Measurements from ENCODE around the gene SYNE2. TPM values are rescaled to one million over a fixed set of nuclear protein-coding genes. Genes with fewer than 3 reads are reported as not detected.

Gene SYNE2
- total and polyA plus RNA-seq, 5 donors from 2014 or later: 25.6 to 348 (median 32.3) TPM

GRCh38 chr14:63912286-63912685 is 59.5 kb downstream of the SYNE2 start:
- H3K27ac Mint-ChIP-seq: no peak overlapping the region
- no peak overlapping the region for H3K4me3 ChIP-seq (ENCODE audit: low read depth, low read length)
- H3K27me3 ChIP-seq (ENCODE audit: control insufficient read depth, insufficient read depth, low read length): no peaks in the 10 kb centered on the region
- no peak overlapping the region for H3K27ac ChIP-seq (ENCODE audit: insufficient read depth, low read length, poor library complexity, severe bottlenecking)
- H3K4me3 Mint-ChIP-seq: no peak overlapping the region
- peaks cover 21% of the 10 kb centered on the region for H3K4me1 ChIP-seq (ENCODE audit: control insufficient read depth, insufficient read depth, low read length, poor library complexity, severe bottlenecking)
- H3K9me3 ChIP-seq (ENCODE audit: control insufficient read depth in 2 of 2, low read length in 2 of 2): no peaks in the 10 kb centered on the region
- no peaks in the 10 kb centered on the region for H3K27me3 Mint-ChIP-seq
- H3K36me3 Mint-ChIP-seq: peaks cover 25% of the 10 kb centered on the region
- H3K9me3 Mint-ChIP-seq: no peaks in the 10 kb centered on the region
- H3K4me1 Mint-ChIP-seq: peaks cover 36 to 62% (median 52%) of the 10 kb centered on the region in 4 donors
- DNase-seq (no peak), ATAC-seq (ENCODE audit: low read depth in 2 of 2) (no peak)
- peaks cover 33% of the 10 kb centered on the region for H3K36me3 ChIP-seq (ENCODE audit: control insufficient read depth, insufficient read depth, low read length)

GRCh38 chr14:63918411-63918810 is 65.6 kb downstream of the SYNE2 start:
- no peak overlapping the region for H3K27ac Mint-ChIP-seq
- no peaks in the 10 kb centered on the region for H3K27me3 ChIP-seq (ENCODE audit: control insufficient read depth, insufficient read depth, low read length)
- peaks cover 0 to 2% (median 0%) of the 10 kb centered on the region in 7 donors for H3K9me3 Mint-ChIP-seq
- peaks cover 42% of the 10 kb centered on the region for H3K36me3 ChIP-seq (ENCODE audit: control insufficient read depth, insufficient read depth, low read length)
- no peak overlapping the region for H3K27ac ChIP-seq (ENCODE audit: insufficient read depth, low read length, poor library complexity, severe bottlenecking)
- H3K9me3 ChIP-seq (ENCODE audit: control insufficient read depth in 2 of 2, low read length in 2 of 2): no peaks in the 10 kb centered on the region
- H3K4me3 ChIP-seq (ENCODE audit: low read depth, low read length): no peak overlapping the region
- DNase-seq (no peak), ATAC-seq (ENCODE audit: low read depth in 2 of 2) (no peak)
- peaks cover 11% of the 10 kb centered on the region for H3K36me3 Mint-ChIP-seq
- no peaks in the 10 kb centered on the region for H3K27me3 Mint-ChIP-seq
- H3K4me1 ChIP-seq (ENCODE audit: control insufficient read depth, insufficient read depth, low read length, poor library complexity, severe bottlenecking): no peaks in the 10 kb centered on the region
- no peak overlapping the region for H3K4me3 Mint-ChIP-seq
- H3K4me1 Mint-ChIP-seq: peaks cover 16 to 28% (median 22%) of the 10 kb centered on the region in 4 donors

GRCh38 chr14:63922696-63923421 is 70.1 kb downstream of the SYNE2 start:
- H3K4me1 Mint-ChIP-seq: peaks cover 7 to 27% (median 14%) of the 10 kb centered on the region in 4 donors
- H3K27me3 ChIP-seq (ENCODE audit: control insufficient read depth, insufficient read depth, low read length): no peaks in the 10 kb centered on the region
- H3K27ac ChIP-seq (ENCODE audit: insufficient read depth, low read length, poor library complexity, severe bottlenecking): peak overlapping the region; percentile 30
- peak overlapping the region; percentile 4 for H3K4me3 ChIP-seq (ENCODE audit: low read depth, low read length)
- no peak overlapping the region for H3K4me3 Mint-ChIP-seq
- H3K9me3 Mint-ChIP-seq: peaks cover 0 to 4% (median 0%) of the 10 kb centered on the region in 7 donors
- no peak for DNase-seq
- H3K36me3 Mint-ChIP-seq: peaks cover 30% of the 10 kb centered on the region
- no peak for ATAC-seq (ENCODE audit: low read depth in 2 of 2)
- H3K27ac Mint-ChIP-seq: peak overlapping the region in 1 of 3 donors; percentile 32
- H3K9me3 ChIP-seq (ENCODE audit: control insufficient read depth in 2 of 2, low read length in 2 of 2): no peaks in the 10 kb centered on the region
- H3K4me1 ChIP-seq (ENCODE audit: control insufficient read depth, insufficient read depth, low read length, poor library complexity, severe bottlenecking): no peaks in the 10 kb centered on the region
- peaks cover 44% of the 10 kb centered on the region for H3K36me3 ChIP-seq (ENCODE audit: control insufficient read depth, insufficient read depth, low read length)
- H3K27me3 Mint-ChIP-seq: no peaks in the 10 kb centered on the region

GRCh38 chr14:63923422-63923752 is 70.6 kb downstream of the SYNE2 start:
- no peak for DNase-seq
- peaks cover 0 to 4% (median 0%) of the 10 kb centered on the region in 7 donors for H3K9me3 Mint-ChIP-seq
- no peaks in the 10 kb centered on the region for H3K9me3 ChIP-seq (ENCODE audit: control insufficient read depth in 2 of 2, low read length in 2 of 2)
- peak overlapping the region; percentile 30 for H3K27ac ChIP-seq (ENCODE audit: insufficient read depth, low read length, poor library complexity, severe bottlenecking)
- peak overlapping the region; percentile 4 for H3K4me3 ChIP-seq (ENCODE audit: low read depth, low read length)
- H3K4me1 Mint-ChIP-seq: peaks cover 7 to 28% (median 15%) of the 10 kb centered on the region in 4 donors
- peaks cover 35% of the 10 kb centered on the region for H3K36me3 Mint-ChIP-seq
- no peaks in the 10 kb centered on the region for H3K27me3 ChIP-seq (ENCODE audit: control insufficient read depth, insufficient read depth, low read length)
- no peak for ATAC-seq (ENCODE audit: low read depth in 2 of 2)
- no peaks in the 10 kb centered on the region for H3K27me3 Mint-ChIP-seq
- H3K36me3 ChIP-seq (ENCODE audit: control insufficient read depth, insufficient read depth, low read length): peaks cover 47% of the 10 kb centered on the region
- no peak overlapping the region for H3K4me3 Mint-ChIP-seq
- H3K27ac Mint-ChIP-seq: no peak overlapping the region
- H3K4me1 ChIP-seq (ENCODE audit: control insufficient read depth, insufficient read depth, low read length, poor library complexity, severe bottlenecking): no peaks in the 10 kb centered on the region

- no peaks in the 10 kb centered on the region for H3K9me3 ChIP-seq (ENCODE audit: control insufficient read depth in 2 of 2, low read length in 2 of 2)
- H3K27me3 ChIP-seq (ENCODE audit: control insufficient read depth, insufficient read depth, low read length): no peaks in the 10 kb centered on the region
- Mint-ChIP-seq H3K9me3 (peaks cover 0 to 4% (median 0%) of the 10 kb centered on the region in 7 donors), H3K36me3 (peaks cover 37% of the 10 kb centered on the region), H3K4me3 (no peak overlapping the region), H3K27me3 (no peaks in the 10 kb centered on the region), H3K27ac (no peak overlapping the region), H3K4me1 (peaks cover 7 to 24% (median 16%) of the 10 kb centered on the region in 4 donors)
- H3K4me3 ChIP-seq (ENCODE audit: low read depth, low read length): no peak overlapping the region
- no peak for DNase-seq
- no peak overlapping the region for H3K27ac ChIP-seq (ENCODE audit: insufficient read depth, low read length, poor library complexity, severe bottlenecking)
- peaks cover 37% of the 10 kb centered on the region for H3K36me3 ChIP-seq (ENCODE audit: control insufficient read depth, insufficient read depth, low read length)
- ATAC-seq (ENCODE audit: low read depth in 2 of 2): no peak
- H3K4me1 ChIP-seq (ENCODE audit: control insufficient read depth, insufficient read depth, low read length, poor library complexity, severe bottlenecking): no peaks in the 10 kb centered on the region
These were observed 71.6 kb downstream of the SYNE2 start for GRCh38 chr14:63924375-63924774.

GRCh38 chr14:63926641-63927040 is 73.8 kb downstream of the SYNE2 start:
- peaks cover 42% of the 10 kb centered on the region for H3K36me3 Mint-ChIP-seq
- H3K4me1 ChIP-seq (ENCODE audit: control insufficient read depth, insufficient read depth, low read length, poor library complexity, severe bottlenecking): no peaks in the 10 kb centered on the region
- peaks cover 32% of the 10 kb centered on the region for H3K36me3 ChIP-seq (ENCODE audit: control insufficient read depth, insufficient read depth, low read length)
- H3K27me3 Mint-ChIP-seq: no peaks in the 10 kb centered on the region
- peaks cover 9 to 26% (median 17%) of the 10 kb centered on the region in 4 donors for H3K4me1 Mint-ChIP-seq
- no peak overlapping the region for H3K4me3 ChIP-seq (ENCODE audit: low read depth, low read length)
- H3K27me3 ChIP-seq (ENCODE audit: control insufficient read depth, insufficient read depth, low read length): no peaks in the 10 kb centered on the region
- peak overlapping the region in 1 of 3 donors; percentile 70 for H3K27ac Mint-ChIP-seq
- ATAC-seq (ENCODE audit: low read depth in 2 of 2): no peak
- peaks cover 0 to 4% (median 0%) of the 10 kb centered on the region in 7 donors for H3K9me3 Mint-ChIP-seq
- peak overlapping the region in 2 of 4 donors; percentile 9 to 64 for H3K4me3 Mint-ChIP-seq
- no peak for DNase-seq
- no peak overlapping the region for H3K27ac ChIP-seq (ENCODE audit: insufficient read depth, low read length, poor library complexity, severe bottlenecking)
- no peaks in the 10 kb centered on the region for H3K9me3 ChIP-seq (ENCODE audit: control insufficient read depth in 2 of 2, low read length in 2 of 2)

- Mint-ChIP-seq H3K36me3 (peaks cover 36% of the 10 kb centered on the region), H3K27ac (no peak overlapping the region), H3K4me3 (no peak overlapping the region), H3K9me3 (peaks cover 0 to 2% (median 0%) of the 10 kb centered on the region in 7 donors), H3K4me1 (peaks cover 20 to 30% (median 28%) of the 10 kb centered on the region in 4 donors), H3K27me3 (no peaks in the 10 kb centered on the region)
- no peaks in the 10 kb centered on the region for H3K9me3 ChIP-seq (ENCODE audit: control insufficient read depth in 2 of 2, low read length in 2 of 2)
- no peak overlapping the region for H3K4me3 ChIP-seq (ENCODE audit: low read depth, low read length)
- peaks cover 18% of the 10 kb centered on the region for H3K36me3 ChIP-seq (ENCODE audit: control insufficient read depth, insufficient read depth, low read length)
- H3K27ac ChIP-seq (ENCODE audit: insufficient read depth, low read length, poor library complexity, severe bottlenecking): no peak overlapping the region
- DNase-seq (no peak), ATAC-seq (ENCODE audit: low read depth in 2 of 2) (no peak)
- peaks cover 13% of the 10 kb centered on the region for H3K4me1 ChIP-seq (ENCODE audit: control insufficient read depth, insufficient read depth, low read length, poor library complexity, severe bottlenecking)
- H3K27me3 ChIP-seq (ENCODE audit: control insufficient read depth, insufficient read depth, low read length): no peaks in the 10 kb centered on the region
These were observed 76.0 kb downstream of the SYNE2 start for GRCh38 chr14:63928744-63929174.

GRCh38 chr14:63933110-63933509 is 80.3 kb downstream of the SYNE2 start:
- peak overlapping the region; percentile 29 for H3K27ac ChIP-seq (ENCODE audit: insufficient read depth, low read length, poor library complexity, severe bottlenecking)
- H3K36me3 ChIP-seq (ENCODE audit: control insufficient read depth, insufficient read depth, low read length): peaks cover 15% of the 10 kb centered on the region
- H3K9me3 ChIP-seq (ENCODE audit: control insufficient read depth in 2 of 2, low read length in 2 of 2): no peaks in the 10 kb centered on the region
- peaks cover 20% of the 10 kb centered on the region for H3K4me1 ChIP-seq (ENCODE audit: control insufficient read depth, insufficient read depth, low read length, poor library complexity, severe bottlenecking)
- H3K4me3 Mint-ChIP-seq: peak overlapping the region in 3 of 4 donors; percentile 5 to 60 (median 16)
- H3K4me3 ChIP-seq (ENCODE audit: low read depth, low read length): peak overlapping the region; percentile 65
- ATAC-seq (ENCODE audit: low read depth in 2 of 2) (no peak), DNase-seq (peak in 1 of 3 donors; percentile 61)
- no peaks in the 10 kb centered on the region for H3K27me3 ChIP-seq (ENCODE audit: control insufficient read depth, insufficient read depth, low read length)
- peaks cover 12% of the 10 kb centered on the region for H3K36me3 Mint-ChIP-seq
- peaks cover 18 to 34% (median 27%) of the 10 kb centered on the region in 4 donors for H3K4me1 Mint-ChIP-seq
- no peaks in the 10 kb centered on the region for H3K27me3 Mint-ChIP-seq
- peaks cover 0 to under 1% (median 0%) of the 10 kb centered on the region in 7 donors for H3K9me3 Mint-ChIP-seq
- H3K27ac Mint-ChIP-seq: peak overlapping the region in 2 of 3 donors; percentile 1 to 38
